ENCODE results near the gene PRDX5. TPM values are rescaled to one million over a fixed set of nuclear protein-coding genes. Genes with fewer than 3 reads are reported as not detected.

PRDX5 gene
- total and polyA plus RNA-seq, 9 of the 15 experiments (the other 6 are each of a cell fraction or from before 2014, with no cell fraction given), result 40.8 to 327 (median 204) TPM

- TF ChIP-seq HNRNPLL (IDR thresholded peaks at IDR 0.05; ENCODE audit: low read depth, low read length, poor library complexity, severe bottlenecking) (no peak), KDM1A (IDR thresholded peaks at IDR 0.05) (peak; percentile 45 to 62; a peak in 3 of 4 replicates), REST (IDR thresholded peaks at IDR 0.05; ENCODE audit: borderline replicate concordance) (no peak), REST (CRISPR knock-in tag; IDR thresholded peaks at IDR 0.05; ENCODE audit: low read depth) (no peak), POLR2G (IDR thresholded peaks at IDR 0.05; ENCODE audit: low read depth, low read length) (no peak), MEF2A (IDR thresholded peaks at IDR 0.05; ENCODE audit: control insufficient read depth, low read depth, low read length) (no peak), ZNF239 (CRISPR knock-in tag; IDR thresholded peaks at IDR 0.05) (no peak), ZBTB8A (IDR thresholded peaks at IDR 0.05; ENCODE audit: partially characterized antibody) (no peak), MTA2 (IDR thresholded peaks at IDR 0.05; ENCODE audit: low read depth) (peak; percentile 28; the same call in 1 of the 2 replicates), NBN (IDR thresholded peaks at IDR 0.05; ENCODE audit: low read depth) (no peak), AFF4 (CRISPR knock-in tag; IDR thresholded peaks at IDR 0.05) (0 out of 2 replicates have a peak, but pooled peaks have one; percentile 15), HLTF (IDR thresholded peaks at IDR 0.05) (0 out of 2 replicates have a peak, but pooled peaks have one; percentile 17)
- TF ChIP-seq, protein P1, sequence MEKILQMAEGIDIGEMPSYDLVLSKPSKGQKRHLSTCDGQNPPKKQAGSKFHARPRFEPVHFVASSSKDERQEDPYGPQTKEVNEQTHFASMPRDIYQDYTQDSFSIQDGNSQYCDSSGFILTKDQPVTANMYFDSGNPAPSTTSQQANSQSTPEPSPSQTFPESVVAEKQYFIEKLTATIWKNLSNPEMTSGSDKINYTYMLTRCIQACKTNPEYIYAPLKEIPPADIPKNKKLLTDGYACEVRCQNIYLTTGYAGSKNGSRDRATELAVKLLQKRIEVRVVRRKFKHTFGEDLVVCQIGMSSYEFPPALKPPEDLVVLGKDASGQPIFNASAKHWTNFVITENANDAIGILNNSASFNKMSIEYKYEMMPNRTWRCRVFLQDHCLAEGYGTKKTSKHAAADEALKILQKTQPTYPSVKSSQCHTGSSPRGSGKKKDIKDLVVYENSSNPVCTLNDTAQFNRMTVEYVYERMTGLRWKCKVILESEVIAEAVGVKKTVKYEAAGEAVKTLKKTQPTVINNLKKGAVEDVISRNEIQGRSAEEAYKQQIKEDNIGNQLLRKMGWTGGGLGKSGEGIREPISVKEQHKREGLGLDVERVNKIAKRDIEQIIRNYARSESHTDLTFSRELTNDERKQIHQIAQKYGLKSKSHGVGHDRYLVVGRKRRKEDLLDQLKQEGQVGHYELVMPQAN (IDR thresholded peaks at IDR 0.05; ENCODE audit: borderline replicate concordance), result 0 out of 2 replicates have a peak, but pooled peaks have one; percentile 37
Observed at GRCh38 chr11:64318766-64319761, 1.1 kb downstream of the PRDX5 start (continued).
